A549 (cell line): ENCODE data around the gene MED27. TPM values are rescaled to one million over a fixed set of nuclear protein-coding genes. Genes with fewer than 3 reads are reported as not detected.
A peak's percentile ranks its signal among the peaks of the same experiment; 100 is the strongest.

ENCODE experiments used
- ATAC-seq, 2 experiments: fragments of 200-7000 bp in 1 of 2; fragments of >200 bp in 1 of 2; cut with Nextera tagmentation in 1 of 2; cut with Tn5 transposase in 1 of 2; 3 replicates each; pipeline versions ENCODE4 v1.8.0 to v1.9.1; 2018 to 2020; ENCODE audit warnings: mild to moderate bottlenecking in 1 of 2, moderate library complexity in 1 of 2
- CTCF ChIA-PET: fragments of 300-600 bp; sonication (Branson Sonifier 250); formaldehyde crosslinking; extraction: SDS; loops from one replicate; lab custom pipeline; 2021; ENCODE audit warnings: antibody characterized with exemption, inconsistent platforms; lab: Yijun Ruan, JAX
- POLR2A ChIA-PET: fragments of 350-600 bp; formaldehyde crosslinking; extraction: SDS; loops from one replicate; lab custom pipeline; 2021; ENCODE audit warnings: antibody characterized with exemption, inconsistent platforms; lab: Yijun Ruan, JAX
- DNase-seq, 2 experiments: peaks; one replicate each; pipeline versions ENCODE4 v3.0.0 to v3.0.0-alpha.2; 2011 to 2016; ENCODE audit warnings: low read depth in 1 of 2, low spot score in 1 of 2
- FAIRE-seq: peaks from 2 replicates; lab custom pipeline; 2011; peaks lifted over from hg19 to GRCh38; lab: Jason Lieb, UNC
- H3K27ac ChIP-seq, 2 experiments: fragments of >200 bp; sonication (Bioruptor Twin); formaldehyde crosslinking; 3 replicates each; pipeline ENCODE4 v1.5.1; 2016 to 2017
- H3K4me1 ChIP-seq: fragments of >200 bp; sonication (Bioruptor Twin); formaldehyde crosslinking; 3 replicates; pipeline ENCODE4 v1.6.1; 2016
- H3K4me2 ChIP-seq: fragments of >200 bp; sonication (Bioruptor Twin); formaldehyde crosslinking; 3 replicates; pipeline ENCODE4 v1.6.1; 2016
- H3K4me3 ChIP-seq: fragments of >200 bp; sonication (Bioruptor Twin); formaldehyde crosslinking; 3 replicates; pipeline ENCODE4 v1.5.1; 2016
- H3K9me3 ChIP-seq: fragments of >200 bp; sonication (Bioruptor Twin); formaldehyde crosslinking; 3 replicates; pipeline ENCODE4 v1.6.1; 2016
- CEBPB ChIP-seq, 2 experiments: fragments of >200 bp in 1 of 2; sonication (Bioruptor Twin) in 1 of 2; formaldehyde crosslinking in 1 of 2; IDR thresholded peaks; 2 replicates each; pipeline ENCODE4 v1.6.1; 2012 to 2016
- CHD2 ChIP-seq: fragments of 150-350 bp; IDR thresholded peaks from 2 replicates; pipeline ENCODE4 v1.6.1; 2014; ENCODE audit warnings: low read length; ENCODE audit not compliant: partially characterized antibody
- CTCF ChIP-seq: fragments of >200 bp; sonication (Bioruptor Twin); formaldehyde crosslinking; IDR thresholded peaks from 3 replicates; pipeline ENCODE4 v1.5.1; 2016
- EHF ChIP-seq: fragments of 250-450 bp; sonication (Bioruptor Pico); IDR thresholded peaks from 2 replicates; pipeline ENCODE4 v1.5.0; 2020; ENCODE audit warnings: mild to moderate bottlenecking
- EHMT2 ChIP-seq: fragments of 200-600 bp; sonication (generic); IDR thresholded peaks from 2 replicates; pipeline ENCODE4 v1.6.1; 2016; ENCODE audit warnings: antibody characterized with exemption, low read depth, mild to moderate bottlenecking, moderate library complexity
- ESRRA ChIP-seq: fragments of 150-350 bp; IDR thresholded peaks from 2 replicates; pipeline ENCODE4 v1.6.1; 2014; ENCODE audit warnings: mild to moderate bottlenecking, low read length, borderline replicate concordance
- FOSL2 ChIP-seq, 2 experiments: fragments of 450-650 bp in 1 of 2; fragments of >200 bp in 1 of 2; sonication (Bioruptor Twin) in 1 of 2; formaldehyde crosslinking; IDR thresholded peaks; 2 replicates each; pipeline versions ENCODE4 v1.5.0 to v1.6.1; 2016 to 2020; ENCODE audit warnings: mild to moderate bottlenecking in 1 of 2, moderate library complexity in 1 of 2
- GATA3 ChIP-seq: IDR thresholded peaks from 2 replicates; pipeline ENCODE4 v1.6.1; 2012; ENCODE audit warnings: borderline replicate concordance
- HES2 ChIP-seq: fragments of >200 bp; sonication (Bioruptor Twin); formaldehyde crosslinking; IDR thresholded peaks from 2 replicates; pipeline ENCODE4 v1.6.1; 2016
- HEYL ChIP-seq: fragments of 250-450 bp; sonication (Bioruptor Pico); IDR thresholded peaks from 2 replicates; pipeline ENCODE4 v1.8.0; 2021; ENCODE audit warnings: mild to moderate bottlenecking, moderate library complexity
- HOXA7 ChIP-seq: fragments of 250-450 bp; sonication (Bioruptor Pico); IDR thresholded peaks from 2 replicates; pipeline ENCODE4 v1.5.0; 2020; ENCODE audit warnings: mild to moderate bottlenecking, moderate library complexity
- HOXB5 ChIP-seq: fragments of 250-450 bp; sonication (Bioruptor Pico); IDR thresholded peaks from 2 replicates; pipeline ENCODE4 v1.5.0; 2020; ENCODE audit warnings: mild to moderate bottlenecking, moderate library complexity
- JUN ChIP-seq, 2 experiments: fragments of >200 bp; sonication (Bioruptor Twin); formaldehyde crosslinking; IDR thresholded peaks; 2 replicates in 1 of 2; 3 replicates in 1 of 2; pipeline ENCODE4 v1.6.1; 2016 to 2017
- KDM1A ChIP-seq: fragments of 200-600 bp; sonication (generic); IDR thresholded peaks from 2 replicates; pipeline ENCODE4 v1.6.1; 2016; ENCODE audit warnings: low read depth, mild to moderate bottlenecking
- MAFK ChIP-seq: fragments of 450-650 bp; IDR thresholded peaks from 2 replicates; pipeline ENCODE4 v1.6.1; 2014; ENCODE audit not compliant: partially characterized antibody
- MAX ChIP-seq: IDR thresholded peaks from 2 replicates; pipeline ENCODE4 v1.6.1; 2012
- MYC ChIP-seq: IDR thresholded peaks from 2 replicates; pipeline ENCODE4 v1.6.1; 2012; ENCODE audit warnings: mild to moderate bottlenecking, inconsistent platforms, low read length, improper control_type of control experiment, borderline replicate concordance
- NFE2L2 ChIP-seq: fragments of 150-350 bp; conservative IDR thresholded peaks from 2 replicates; pipeline ENCODE4 v1.6.1; 2014; ENCODE audit warnings: low read length
- NPAS2 ChIP-seq: fragments of 250-450 bp; sonication (Bioruptor Pico); IDR thresholded peaks from 2 replicates; pipeline ENCODE4 v1.8.0; 2022; ENCODE audit warnings: mild to moderate bottlenecking, moderate library complexity, borderline replicate concordance
- NR3C1 ChIP-seq: fragments of >200 bp; sonication (Bioruptor Twin); formaldehyde crosslinking; IDR thresholded peaks from 3 replicates; pipeline ENCODE4 v1.6.1; 2017
- PHF8 ChIP-seq: fragments of 200-600 bp; sonication (generic); IDR thresholded peaks from 2 replicates; pipeline ENCODE4 v1.6.1; 2016; ENCODE audit warnings: low read depth, mild to moderate bottlenecking, antibody characterized with exemption, moderate library complexity, borderline replicate concordance
- POLR2A ChIP-seq: IDR thresholded peaks from 2 replicates; pipeline ENCODE4 v1.6.1; 2012; ENCODE audit warnings: mild to moderate bottlenecking, low read length
- POLR2AphosphoS2 ChIP-seq: conservative IDR thresholded peaks from 2 replicates; pipeline ENCODE4 v1.6.1; 2012; ENCODE audit warnings: low read length, improper control_type of control experiment, inconsistent platforms
- RAD21 ChIP-seq, 2 experiments: fragments of >200 bp in 1 of 2; sonication (Bioruptor Twin) in 1 of 2; formaldehyde crosslinking in 1 of 2; IDR thresholded peaks in 1 of 2; conservative IDR thresholded peaks in 1 of 2; 2 replicates in 1 of 2; 3 replicates in 1 of 2; pipeline ENCODE4 v1.6.1; 2012 to 2018; ENCODE audit warnings: inconsistent platforms in 1 of 2
- RARB ChIP-seq: fragments of 250-450 bp; sonication (Bioruptor Pico); IDR thresholded peaks from 2 replicates; pipeline ENCODE4 v1.8.0; 2021; ENCODE audit warnings: mild to moderate bottlenecking, moderate library complexity
- RFX5 ChIP-seq: fragments of 450-650 bp; IDR thresholded peaks from 2 replicates; pipeline ENCODE4 v1.7.1; 2014; ENCODE audit warnings: antibody characterized with exemption, mild to moderate bottlenecking, moderate library complexity
- RNF2 ChIP-seq: fragments of 200-600 bp; sonication (generic); IDR thresholded peaks from 2 replicates; pipeline ENCODE4 v1.6.1; 2016; ENCODE audit warnings: low read depth, mild to moderate bottlenecking, antibody characterized with exemption, moderate library complexity, borderline replicate concordance
- ZC3H11A ChIP-seq: fragments of 450-650 bp; IDR thresholded peaks from 2 replicates; pipeline ENCODE4 v1.6.1; 2014; ENCODE audit warnings: antibody characterized with exemption, mild to moderate bottlenecking
- WGBS: methylation state at CpG from one replicate; pipeline ENCODE4 v1.1.6; 2017; ENCODE audit errors: missing lambda C conversion rate; 5-methylcytosine and 5-hydroxymethylcytosine counted together
- polyA plus RNA-seq, 4 experiments: library from polyadenylated mRNA; depleted of rRNA in 3 of 4; stranded (reverse); fragments of >200 nt; fragmentation: RNase III in 1 of 4; extraction: RNeasy Plus Mini Kit Qiagen cat#74134 plus additional on column Dnase treatment in 1 of 4; gene quantifications; 2 replicates in 3 of 4; 3 replicates in 1 of 4; pipeline ENCODE4 v1.2.3, GENCODE V29; 2011 to 2017
- TF ChIP-seq, protein P1 (sequence below): fragments of 250-450 bp; sonication (Bioruptor Pico); IDR thresholded peaks from 2 replicates; pipeline ENCODE4 v1.5.0; 2020; ENCODE audit warnings: low read depth, mild to moderate bottlenecking, moderate library complexity
- TF ChIP-seq, protein P2 (sequence below): fragments of 150-350 bp; IDR thresholded peaks from 2 replicates; pipeline ENCODE4 v1.6.1; 2014; ENCODE audit warnings: low read depth, mild to moderate bottlenecking, low read length

MED27 gene
- polyA plus RNA-seq, 2 of the 4 experiments (the other 2 are of a cell fraction): 24.2 to 37.8 TPM

GRCh38 chr9:131987232-131987631 lies 92.4 kb downstream of the MED27 start:
- Histone ChIP-seq H3K4me3 (no peak overlapping the region), H3K4me1 (peaks cover 6% of the 10 kb centered on the region; the same call in 1 of the 3 replicates), H3K9me3 (no peaks in the 10 kb centered on the region), H3K4me2 (no peak overlapping the region), H3K27ac (no peak overlapping the region)
- DNase-seq (no peak), ATAC-seq (no peak), FAIRE-seq (no peak)
- TF ChIP-seq NFE2L2 (no peak), EHF (CRISPR knock-in tag) (no peak), PHF8 (no peak), CEBPB (IDR thresholded peaks at IDR 0.05) (no peak), ZC3H11A (no peak), POLR2A (no peak), NR3C1 (no peak), HOXA7 (no peak), MAFK (no peak), MYC (no peak), HES2 (no peak), RARB (CRISPR knock-in tag) (no peak), RAD21 (conservative IDR thresholded peaks at IDR 0.05 in 1 of 2, IDR thresholded peaks at IDR 0.05 in 1 of 2) (no peak), ESRRA (no peak), CHD2 (no peak), HEYL (CRISPR knock-in tag) (no peak), KDM1A (no peak)
- TF ChIP-seq, protein P1, sequence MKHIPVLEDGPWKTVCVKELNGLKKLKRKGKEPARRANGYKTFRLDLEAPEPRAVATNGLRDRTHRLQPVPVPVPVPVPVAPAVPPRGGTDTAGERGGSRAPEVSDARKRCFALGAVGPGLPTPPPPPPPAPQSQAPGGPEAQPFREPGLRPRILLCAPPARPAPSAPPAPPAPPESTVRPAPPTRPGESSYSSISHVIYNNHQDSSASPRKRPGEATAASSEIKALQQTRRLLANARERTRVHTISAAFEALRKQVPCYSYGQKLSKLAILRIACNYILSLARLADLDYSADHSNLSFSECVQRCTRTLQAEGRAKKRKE: no peak
- WGBS: 94% methylated on average over 5 of the region's 5 CpGs
- POLR2A ChIA-PET: no interaction called here
- CTCF ChIA-PET: no interaction called here

GRCh38 chr9:131986576-131986975 lies 93.1 kb downstream of the MED27 start:
- TF ChIP-seq, protein P2, sequence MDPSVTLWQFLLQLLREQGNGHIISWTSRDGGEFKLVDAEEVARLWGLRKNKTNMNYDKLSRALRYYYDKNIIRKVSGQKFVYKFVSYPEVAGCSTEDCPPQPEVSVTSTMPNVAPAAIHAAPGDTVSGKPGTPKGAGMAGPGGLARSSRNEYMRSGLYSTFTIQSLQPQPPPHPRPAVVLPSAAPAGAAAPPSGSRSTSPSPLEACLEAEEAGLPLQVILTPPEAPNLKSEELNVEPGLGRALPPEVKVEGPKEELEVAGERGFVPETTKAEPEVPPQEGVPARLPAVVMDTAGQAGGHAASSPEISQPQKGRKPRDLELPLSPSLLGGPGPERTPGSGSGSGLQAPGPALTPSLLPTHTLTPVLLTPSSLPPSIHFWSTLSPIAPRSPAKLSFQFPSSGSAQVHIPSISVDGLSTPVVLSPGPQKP: no peak
- TF ChIP-seq RFX5: no peak
- TF ChIP-seq FOSL2 (IDR thresholded peaks at IDR 0.05): no peak
- peak; percentile 27; the same call in 1 of the 2 replicates for TF ChIP-seq FOSL2 (CRISPR knock-in tag; IDR thresholded peaks at IDR 0.05)
- peak; percentile 59; the same call in 1 of the 2 replicates for TF ChIP-seq GATA3
- FAIRE-seq (no peak), ATAC-seq (no peak), DNase-seq (no peak)
- Histone ChIP-seq H3K9me3 (no peaks in the 10 kb centered on the region), H3K27ac (no peak overlapping the region), H3K4me2 (no peak overlapping the region), H3K4me3 (no peak overlapping the region), H3K4me1 (peaks cover 6% of the 10 kb centered on the region; the same call in 1 of the 3 replicates)
- WGBS: 37% methylated on average over 4 of the region's 4 CpGs
- ChIA-PET CTCF (no interaction called here), POLR2A (no interaction called here)

- Histone ChIP-seq H3K4me1 (peaks cover 6% of the 10 kb centered on the region; the same call in 1 of the 3 replicates), H3K4me2 (no peak overlapping the region), H3K4me3 (no peak overlapping the region), H3K27ac (no peak overlapping the region), H3K9me3 (no peaks in the 10 kb centered on the region)
- TF ChIP-seq, protein P2: no peak
- TF ChIP-seq RNF2 (no peak), HEYL (CRISPR knock-in tag) (no peak), POLR2AphosphoS2 (no peak), CTCF (no peak), HOXB5 (CRISPR knock-in tag) (no peak), MAX (no peak), ESRRA (no peak), PHF8 (no peak), NPAS2 (CRISPR knock-in tag) (no peak), POLR2A (no peak), HOXA7 (no peak), FOSL2 (IDR thresholded peaks at IDR 0.05) (no peak), FOSL2 (CRISPR knock-in tag; IDR thresholded peaks at IDR 0.05) (no peak), EHF (CRISPR knock-in tag) (no peak), JUN (IDR thresholded peaks at IDR 0.05) (no peak), EHMT2 (no peak)
- FAIRE-seq (no peak), DNase-seq (no peak), ATAC-seq (no peak)
- CTCF ChIA-PET: no interaction called here
- POLR2A ChIA-PET: no interaction called here
- WGBS: 95% methylated on average over 3 of the region's 3 CpGs
These were observed 93.6 kb downstream of the MED27 start for GRCh38 chr9:131986089-131986488.
